PC-3 (cell line): ENCODE data around the gene CTSZ. TPM values are rescaled to one million over a fixed set of nuclear protein-coding genes. Genes with fewer than 3 reads are reported as not detected.

Source experiments
- ATAC-seq: fragments of 200-7000 bp; cut with Tn5 transposase; 2 replicates; pipeline ENCODE4 v1.9.1; 2020; ENCODE audit warnings: mild to moderate bottlenecking, moderate library complexity
- BruUV-seq: library from RNA; stranded (reverse); fragments of 400-500 nt; replicated peaks from 2 replicates; lab custom pipeline; 2021; lab: Mats Ljungman, UMichigan
- CTCF ChIA-PET: fragments of 300-600 bp; sonication (Branson Sonifier 250); formaldehyde crosslinking; loops from one replicate; lab custom pipeline; 2022; ENCODE audit warnings: antibody characterized with exemption; lab: Charles Lee
- POLR2A ChIA-PET: fragments of 300-600 bp; sonication (Branson Sonifier 250); formaldehyde crosslinking; loops from one replicate; lab custom pipeline; 2022; ENCODE audit warnings: antibody characterized with exemption; ENCODE audit not compliant: unreplicated experiment; lab: Charles Lee
- DNase-seq: peaks from one replicate; pipeline ENCODE4 v3.0.0-alpha.2; 2015
- H2AFZ ChIP-seq: fragments of 300-600 bp; sonication (generic); 2 replicates; pipeline ENCODE4 v1.6.0; 2016; ENCODE audit warnings: antibody characterized with exemption, low read length
- H3F3A ChIP-seq: fragments of 300-600 bp; sonication (generic); one replicate; pipeline ENCODE4 v1.6.0; 2017; ENCODE audit warnings: antibody characterized with exemption, low read length, control low read depth, mild to moderate bottlenecking; ENCODE audit not compliant: unreplicated experiment
- H3K27ac ChIP-seq: fragments of 300-600 bp; sonication (generic); 2 replicates; pipeline ENCODE4 v1.5.1; 2016; ENCODE audit warnings: mild to moderate bottlenecking, low read length
- H3K27me3 ChIP-seq: fragments of 300-600 bp; sonication (generic); 2 replicates; pipeline ENCODE4 v1.6.1; 2016; ENCODE audit warnings: low read length, mixed read lengths
- H3K36me3 ChIP-seq: fragments of 300-600 bp; sonication (generic); 2 replicates; pipeline ENCODE4 v1.6.1; 2016; ENCODE audit warnings: low read depth, mixed run types, low read length, mixed read lengths
- H3K4me1 ChIP-seq: fragments of 300-600 bp; sonication (generic); 2 replicates; pipeline ENCODE4 v1.5.1; 2016; ENCODE audit warnings: low read length; ENCODE audit not compliant: insufficient read depth
- H3K4me2 ChIP-seq: fragments of 300-600 bp; sonication (generic); 2 replicates; pipeline ENCODE4 v1.6.0; 2016; ENCODE audit warnings: low read length
- H3K4me3 ChIP-seq: fragments of 300-600 bp; sonication (generic); 2 replicates; pipeline ENCODE4 v1.5.1; 2016; ENCODE audit warnings: mild to moderate bottlenecking, low read length, mixed read lengths
- H3K79me2 ChIP-seq: fragments of 300-600 bp; sonication (generic); 2 replicates; pipeline ENCODE4 v1.6.1; 2017; ENCODE audit warnings: low read length, mixed read lengths
- H3K9ac ChIP-seq: fragments of 300-600 bp; sonication (generic); 2 replicates; pipeline ENCODE4 v1.6.0; 2016; ENCODE audit warnings: mild to moderate bottlenecking, low read length
- H3K9me2 ChIP-seq: fragments of 300-600 bp; sonication (generic); replicated peaks from 2 replicates; pipeline ENCODE4 v1.6.1; 2016; ENCODE audit warnings: mixed run types, low read length, mixed read lengths
- H3K9me3 ChIP-seq: fragments of 300-600 bp; sonication (generic); 2 replicates; pipeline ENCODE4 v1.6.1; 2016; ENCODE audit warnings: low read length, mixed read lengths
- H4K20me1 ChIP-seq: fragments of 300-600 bp; sonication (generic); 2 replicates; pipeline ENCODE4 v1.6.1; 2016; ENCODE audit warnings: low read length, mixed read lengths
- CTCF ChIP-seq: fragments of 300-600 bp; sonication (generic); conservative IDR thresholded peaks from 2 replicates; pipeline ENCODE4 v1.5.1; 2017; ENCODE audit warnings: antibody characterized with exemption, low read depth, mild to moderate bottlenecking, low read length
- EZH2 ChIP-seq: fragments of 300-600 bp; sonication (generic); IDR thresholded peaks from one replicate; pipeline ENCODE4 v1.6.1; 2017; ENCODE audit warnings: antibody characterized with exemption, mild to moderate bottlenecking, low read length; ENCODE audit not compliant: unreplicated experiment
- EZH2phosphoT487 ChIP-seq: fragments of 300-600 bp; sonication (generic); IDR thresholded peaks from 2 replicates; pipeline ENCODE4 v1.6.1; 2018; ENCODE audit warnings: mild to moderate bottlenecking, antibody characterized with exemption, low read length, borderline replicate concordance
- intact Hi-C: fragments of 100-400 bp; cut with micrococcal nuclease; formaldehyde crosslinking; loops from 2 replicates; pipeline ENCODE4 v1.9.0; 2023
- total RNA-seq: library from RNA; depleted of rRNA; stranded (reverse); fragments of >200 nt; gene quantifications from 2 replicates; pipeline ENCODE4 v1.2.3, GENCODE V29; 2014

Gene CTSZ
- total RNA-seq, 1 experiment from 2014 or later, result 191 TPM

- ChIA-PET POLR2A (interaction anchor here (0.5 to 0.6 kb wide), 2 partner anchors 18 to 331 kb away, joined by 3 to 4 read pairs; no protein-coding TSS in a partner anchor), CTCF (interaction anchor here (1.0 kb wide), 1 partner anchor 102 kb away, joined by 3 read pairs; no protein-coding TSS in a partner anchor)
- Histone ChIP-seq H3K4me2 (no peak overlapping the region), H3K9ac (no peak overlapping the region), H3K4me3 (no peak overlapping the region), H3K79me2 (no peaks in the 10 kb centered on the region), H3K27ac (no peak overlapping the region), H3K9me2 (no peaks in the 10 kb centered on the region), H2AFZ (no peak overlapping the region), H3K36me3 (no peaks in the 10 kb centered on the region), H3K27me3 (peaks cover 8% of the 10 kb centered on the region; the same call in 1 of the 2 replicates), H3K9me3 (peaks cover 5% of the 10 kb centered on the region; the same call in 1 of the 2 replicates), H4K20me1 (no peaks in the 10 kb centered on the region), H3K4me1 (no peaks in the 10 kb centered on the region), H3F3A (no peaks in the 10 kb centered on the region)
- no peak for TF ChIP-seq EZH2
- TF ChIP-seq EZH2phosphoT487, result no peak
- BruUV-seq, result no TSS peak
- intact Hi-C loops, result no loop called here
- ATAC-seq (no peak), DNase-seq (no peak)
Measured at GRCh38 chr20:58976061-58976730, 30.9 kb downstream of the CTSZ start.

- Histone ChIP-seq H3K27me3 (peaks cover 17% of the 10 kb centered on the region), H3K4me1 (no peaks in the 10 kb centered on the region), H3K27ac (no peak overlapping the region), H3K4me2 (no peak overlapping the region), H3K9me2 (no peaks in the 10 kb centered on the region), H3K9ac (no peak overlapping the region), H3F3A (no peaks in the 10 kb centered on the region), H3K4me3 (no peak overlapping the region), H2AFZ (no peak overlapping the region), H3K36me3 (no peaks in the 10 kb centered on the region), H3K79me2 (no peaks in the 10 kb centered on the region), H4K20me1 (no peaks in the 10 kb centered on the region), H3K9me3 (peaks cover 5% of the 10 kb centered on the region; the same call in 1 of the 2 replicates)
- ChIA-PET CTCF (interaction anchor here (1.0 kb wide), 1 partner anchor 101 kb away, joined by 3 read pairs; no protein-coding TSS in a partner anchor), POLR2A (no interaction called here)
- BruUV-seq, result no TSS peak
- intact Hi-C loops, result no loop called here
- ATAC-seq (no peak), DNase-seq (no peak)
- TF ChIP-seq CTCF, result no peak
Measured at GRCh38 chr20:58975353-58975752, 31.7 kb downstream of the CTSZ start.

- ATAC-seq, result no peak
- peaks cover 32% of the 10 kb centered on the region for H3K27me3 ChIP-seq
- H3K36me3 ChIP-seq, result no peaks in the 10 kb centered on the region
- POLR2A ChIA-PET, result no interaction called here
- intact Hi-C loops, result no loop called here
- CTCF ChIA-PET, result no interaction called here
- TF ChIP-seq CTCF (no peak), EZH2 (no peak), EZH2phosphoT487 (no peak)
- H4K20me1 ChIP-seq, result no peaks in the 10 kb centered on the region
- no TSS peak for BruUV-seq
- no peaks in the 10 kb centered on the region for H3K79me2 ChIP-seq
- no peak for DNase-seq
- H3K27ac ChIP-seq, result no peak overlapping the region
- H3K4me1 ChIP-seq, result no peaks in the 10 kb centered on the region
- no peak overlapping the region for H3K4me2 ChIP-seq
- no peaks in the 10 kb centered on the region for H3F3A ChIP-seq
- H2AFZ ChIP-seq, result no peak overlapping the region
- H3K9me3 ChIP-seq, result peaks cover 12% of the 10 kb centered on the region
- no peak overlapping the region for H3K9ac ChIP-seq
- no peak overlapping the region for H3K4me3 ChIP-seq
- H3K9me2 ChIP-seq, result no peaks in the 10 kb centered on the region
Measured at GRCh38 chr20:58973866-58974265, 33.2 kb downstream of the CTSZ start.
